ENCODE data around the gene TRMU.

DNA sequence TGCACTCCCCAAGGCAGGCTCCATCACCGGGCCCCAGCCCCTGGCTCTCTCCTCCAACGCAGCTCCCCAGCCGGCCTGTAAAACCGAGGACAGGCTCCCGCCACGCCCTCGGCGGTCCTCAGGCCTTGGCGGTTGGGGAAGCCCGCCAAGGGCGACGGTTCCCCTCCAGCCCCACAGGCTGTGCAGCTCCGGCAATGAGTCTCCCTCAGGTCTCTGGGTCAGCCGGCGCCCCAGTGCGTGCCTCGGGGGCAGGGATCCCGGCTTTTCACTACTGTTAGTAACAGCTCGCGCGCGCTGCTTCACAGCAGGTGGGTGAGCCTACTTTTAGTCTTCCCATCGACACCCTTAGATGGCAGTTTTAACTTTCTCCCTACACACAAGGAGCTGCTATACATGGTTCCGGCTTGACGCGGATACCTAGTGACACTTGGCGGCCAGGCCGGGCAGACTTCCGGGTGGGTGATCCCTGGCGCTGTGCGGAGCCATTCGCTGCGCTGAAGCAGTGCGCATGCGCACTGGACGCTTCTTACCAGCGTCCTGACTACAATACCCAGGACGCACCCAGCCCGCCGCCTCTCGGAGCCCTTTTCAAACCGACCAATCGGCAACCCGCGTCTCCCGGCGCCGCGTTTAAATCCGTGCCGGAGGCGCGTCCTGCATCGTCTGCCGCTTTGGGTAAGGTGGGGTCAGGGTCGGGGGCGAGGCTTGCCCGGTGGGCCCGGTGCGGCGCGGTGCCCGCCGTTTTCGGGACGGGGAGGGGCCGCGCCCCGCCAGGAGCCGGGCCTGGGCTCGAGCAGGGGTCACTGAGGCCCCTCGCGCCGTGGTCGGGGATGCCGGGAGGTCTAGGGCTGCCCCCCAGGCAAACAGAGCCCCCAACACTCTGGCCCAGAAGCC, 39.0 kb upstream of the TRMU start, which contains the start of gene GTSE1:
- TF ChIP-seq, protein P1, sequence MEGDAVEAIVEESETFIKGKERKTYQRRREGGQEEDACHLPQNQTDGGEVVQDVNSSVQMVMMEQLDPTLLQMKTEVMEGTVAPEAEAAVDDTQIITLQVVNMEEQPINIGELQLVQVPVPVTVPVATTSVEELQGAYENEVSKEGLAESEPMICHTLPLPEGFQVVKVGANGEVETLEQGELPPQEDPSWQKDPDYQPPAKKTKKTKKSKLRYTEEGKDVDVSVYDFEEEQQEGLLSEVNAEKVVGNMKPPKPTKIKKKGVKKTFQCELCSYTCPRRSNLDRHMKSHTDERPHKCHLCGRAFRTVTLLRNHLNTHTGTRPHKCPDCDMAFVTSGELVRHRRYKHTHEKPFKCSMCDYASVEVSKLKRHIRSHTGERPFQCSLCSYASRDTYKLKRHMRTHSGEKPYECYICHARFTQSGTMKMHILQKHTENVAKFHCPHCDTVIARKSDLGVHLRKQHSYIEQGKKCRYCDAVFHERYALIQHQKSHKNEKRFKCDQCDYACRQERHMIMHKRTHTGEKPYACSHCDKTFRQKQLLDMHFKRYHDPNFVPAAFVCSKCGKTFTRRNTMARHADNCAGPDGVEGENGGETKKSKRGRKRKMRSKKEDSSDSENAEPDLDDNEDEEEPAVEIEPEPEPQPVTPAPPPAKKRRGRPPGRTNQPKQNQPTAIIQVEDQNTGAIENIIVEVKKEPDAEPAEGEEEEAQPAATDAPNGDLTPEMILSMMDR (conservative IDR thresholded peaks at IDR 0.05) = no peak
- TF ChIP-seq ZFX (IDR thresholded peaks at IDR 0.05) = 0 out of 2 replicates have a peak, but pooled peaks have one; percentile 19
